Measurements from ENCODE around the gene MBNL2. TPM values are rescaled to one million over a fixed set of nuclear protein-coding genes. Genes with fewer than 3 reads are reported as not detected.

The MBNL2 gene
- total RNA-seq, 1 experiment from 2014 or later, result 17.8 TPM

GRCh38 chr13:97417698-97418097, 195.6 kb downstream of the MBNL2 start:
- H3F3A ChIP-seq (ENCODE audit: low read length, unreplicated experiment), result no peaks in the 10 kb centered on the region
- no peaks in the 10 kb centered on the region for H3K36me3 ChIP-seq (ENCODE audit: low read depth, low read length)
- no peak overlapping the region for H3K27ac ChIP-seq (ENCODE audit: low read length)
- no peak overlapping the region for H3K9ac ChIP-seq (ENCODE audit: low read length)
- no peaks in the 10 kb centered on the region for H3K79me2 ChIP-seq (ENCODE audit: low read length)
- ChIA-PET CTCF (no interaction called here), POLR2A (ENCODE audit: unreplicated experiment) (no interaction called here)
- no peaks in the 10 kb centered on the region for H4K20me1 ChIP-seq (ENCODE audit: low read length)
- no peak overlapping the region for H2AFZ ChIP-seq (ENCODE audit: low read length)
- no peaks in the 10 kb centered on the region for H3K4me1 ChIP-seq (ENCODE audit: insufficient read depth, low read length)
- H3K9me3 ChIP-seq (ENCODE audit: low read length), result no peaks in the 10 kb centered on the region
- no TSS peak for BruUV-seq (replicated peaks)
- no peaks in the 10 kb centered on the region for H3K9me2 ChIP-seq (replicated peaks; ENCODE audit: low read length)
- TF ChIP-seq EZH2phosphoT487 (IDR thresholded peaks at IDR 0.05; ENCODE audit: borderline replicate concordance, low read length), result no peak
- no peak for TF ChIP-seq CTCF (conservative IDR thresholded peaks at IDR 0.05; ENCODE audit: low read depth, low read length)
- DNase-seq, result no peak
- H3K4me2 ChIP-seq (ENCODE audit: low read length), result no peak overlapping the region
- no peak for ATAC-seq
- intact Hi-C loops (cut with micrococcal nuclease), result no loop called here
- no peaks in the 10 kb centered on the region for H3K27me3 ChIP-seq (ENCODE audit: low read length)
- H3K4me3 ChIP-seq (ENCODE audit: low read length), result no peak overlapping the region

GRCh38 chr13:97422118-97423054, 200.3 kb downstream of the MBNL2 start:
- Histone ChIP-seq H3K79me2 (ENCODE audit: low read length) (no peaks in the 10 kb centered on the region), H2AFZ (ENCODE audit: low read length) (no peak overlapping the region), H3K36me3 (ENCODE audit: low read depth, low read length) (no peaks in the 10 kb centered on the region), H3K9me2 (replicated peaks; ENCODE audit: low read length) (no peaks in the 10 kb centered on the region), H3K4me2 (ENCODE audit: low read length) (no peak overlapping the region), H3K9ac (ENCODE audit: low read length) (no peak overlapping the region), H3K27me3 (ENCODE audit: low read length) (no peaks in the 10 kb centered on the region), H4K20me1 (ENCODE audit: low read length) (no peaks in the 10 kb centered on the region), H3K27ac (ENCODE audit: low read length) (no peak overlapping the region), H3K9me3 (ENCODE audit: low read length) (no peaks in the 10 kb centered on the region), H3K4me3 (ENCODE audit: low read length) (no peak overlapping the region), H3F3A (ENCODE audit: low read length, unreplicated experiment) (no peaks in the 10 kb centered on the region), H3K4me1 (ENCODE audit: insufficient read depth, low read length) (no peaks in the 10 kb centered on the region)
- no peak for TF ChIP-seq CTCF (conservative IDR thresholded peaks at IDR 0.05; ENCODE audit: low read depth, low read length)
- TF ChIP-seq EZH2 (IDR thresholded peaks at IDR 0.05; ENCODE audit: low read length, unreplicated experiment), result no peak
- TF ChIP-seq EZH2phosphoT487 (IDR thresholded peaks at IDR 0.05; ENCODE audit: borderline replicate concordance, low read length), result no peak
- intact Hi-C loops (cut with micrococcal nuclease), result no loop called here
- CTCF ChIA-PET, result no interaction called here
- POLR2A ChIA-PET (ENCODE audit: unreplicated experiment), result interaction anchor here (0.6 kb wide), 1 partner anchor 200 kb away, joined by 4 read pairs; the partner anchor contains the start of gene MBNL2
- BruUV-seq (replicated peaks), result no TSS peak
- DNase-seq (no peak), ATAC-seq (no peak)

Data from PC-3 (cell line).